ENCODE data around the gene TYMP. TPM values are rescaled to one million over a fixed set of nuclear protein-coding genes. Genes with fewer than 3 reads are reported as not detected.

Gene TYMP
- polyA plus RNA-seq, 1 experiment: 2.9 TPM

- ChIA-PET CTCF (interaction anchor here (0.5 kb wide), 1 partner anchor 21 kb away, joined by 4 read pairs; no protein-coding TSS in a partner anchor), POLR2A (interaction anchor here (1.1 kb wide), 1 partner anchor 26 kb away, joined by 5 read pairs; the partner anchor contains the start of gene CHKB)
- Histone ChIP-seq H3K27me3 (ENCODE audit: control insufficient read depth, insufficient read depth, low read length) (peaks cover 20% of the 10 kb centered on the region), H3K4me3 (ENCODE audit: low read depth, low read length) (no peak overlapping the region), H3K27ac (ENCODE audit: low read depth, low read length) (no peak overlapping the region), H3K9me3 (ENCODE audit: control insufficient read depth, insufficient read depth, low read length) (no peaks in the 10 kb centered on the region)
- TF ChIP-seq, protein P1, sequence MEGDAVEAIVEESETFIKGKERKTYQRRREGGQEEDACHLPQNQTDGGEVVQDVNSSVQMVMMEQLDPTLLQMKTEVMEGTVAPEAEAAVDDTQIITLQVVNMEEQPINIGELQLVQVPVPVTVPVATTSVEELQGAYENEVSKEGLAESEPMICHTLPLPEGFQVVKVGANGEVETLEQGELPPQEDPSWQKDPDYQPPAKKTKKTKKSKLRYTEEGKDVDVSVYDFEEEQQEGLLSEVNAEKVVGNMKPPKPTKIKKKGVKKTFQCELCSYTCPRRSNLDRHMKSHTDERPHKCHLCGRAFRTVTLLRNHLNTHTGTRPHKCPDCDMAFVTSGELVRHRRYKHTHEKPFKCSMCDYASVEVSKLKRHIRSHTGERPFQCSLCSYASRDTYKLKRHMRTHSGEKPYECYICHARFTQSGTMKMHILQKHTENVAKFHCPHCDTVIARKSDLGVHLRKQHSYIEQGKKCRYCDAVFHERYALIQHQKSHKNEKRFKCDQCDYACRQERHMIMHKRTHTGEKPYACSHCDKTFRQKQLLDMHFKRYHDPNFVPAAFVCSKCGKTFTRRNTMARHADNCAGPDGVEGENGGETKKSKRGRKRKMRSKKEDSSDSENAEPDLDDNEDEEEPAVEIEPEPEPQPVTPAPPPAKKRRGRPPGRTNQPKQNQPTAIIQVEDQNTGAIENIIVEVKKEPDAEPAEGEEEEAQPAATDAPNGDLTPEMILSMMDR (IDR thresholded peaks at IDR 0.05; ENCODE audit: low read depth, low read length): no peak
- no peak for DNase-seq (ENCODE audit: low read depth, low spot score)
These were observed 26.9 kb upstream of the TYMP start for GRCh38 chr22:50556703-50557102.

DNA sequence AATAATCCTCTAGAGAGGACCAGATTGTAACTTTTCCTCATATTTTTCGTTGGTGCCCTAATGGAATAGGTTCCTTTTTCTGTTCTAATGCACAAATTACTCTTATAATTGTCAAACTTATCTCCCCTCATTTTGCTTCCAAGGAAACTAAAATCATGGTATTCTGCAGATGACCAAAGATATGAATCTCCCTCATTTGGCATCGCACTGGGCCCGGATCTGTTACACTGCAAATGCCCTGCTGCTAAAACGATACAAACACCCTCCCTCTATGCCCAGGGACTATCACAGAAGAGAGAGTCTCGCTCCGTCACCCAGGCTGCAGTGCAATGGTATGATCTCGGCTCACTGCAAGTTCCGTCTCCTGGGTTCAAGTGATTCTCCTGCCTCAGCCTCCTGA is 23.5 kb upstream of the TYMP start:
- Histone ChIP-seq H3K27me3 (ENCODE audit: control insufficient read depth, insufficient read depth, low read length) (peaks cover 36% of the 10 kb centered on the region), H3K27ac (ENCODE audit: low read depth, low read length) (no peak overlapping the region), H3K9me3 (ENCODE audit: control insufficient read depth, insufficient read depth, low read length) (no peaks in the 10 kb centered on the region), H3K4me3 (ENCODE audit: low read depth, low read length) (no peak overlapping the region)
- CTCF ChIA-PET: no interaction called here
- no peak for DNase-seq (ENCODE audit: low read depth, low spot score)
- POLR2A ChIA-PET: no interaction called here
- TF ChIP-seq, protein P1 (IDR thresholded peaks at IDR 0.05; ENCODE audit: low read depth, low read length): no peak

DNA sequence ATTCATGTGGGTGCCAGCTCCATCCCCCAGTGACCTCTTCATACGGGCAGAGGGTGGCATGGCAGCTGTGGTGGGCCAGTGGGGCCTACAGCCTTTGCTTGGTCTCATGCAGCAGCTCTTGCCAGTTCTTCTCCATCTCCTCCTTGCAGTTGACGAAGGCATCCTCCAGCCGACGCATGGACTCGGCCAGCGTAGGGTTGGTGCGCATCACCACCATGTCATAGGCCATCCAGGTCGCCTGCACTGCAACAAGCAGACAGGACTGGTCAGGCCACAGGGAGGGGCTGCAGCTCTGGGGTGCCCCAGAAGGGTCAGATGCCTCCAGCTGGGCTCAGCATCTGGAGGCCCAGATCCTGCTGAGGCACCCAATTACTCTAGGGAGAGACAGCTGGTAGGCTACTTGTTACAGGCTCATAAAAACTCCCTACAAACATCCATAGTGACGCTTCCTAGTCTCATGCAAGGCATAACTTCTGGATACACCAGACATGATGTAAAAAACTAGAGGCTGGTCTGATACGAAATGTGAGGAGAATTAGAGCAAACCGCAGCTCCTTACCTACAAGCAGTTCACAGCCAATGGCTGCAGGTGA is 21.4 kb upstream of the TYMP start:
- Histone ChIP-seq H3K9me3 (ENCODE audit: control insufficient read depth, insufficient read depth, low read length) (no peaks in the 10 kb centered on the region; the same call in 1 of the 2 replicates), H3K4me3 (ENCODE audit: low read depth, low read length) (no peak overlapping the region), H3K27ac (ENCODE audit: low read depth, low read length) (no peak overlapping the region), H3K27me3 (ENCODE audit: control insufficient read depth, insufficient read depth, low read length) (peaks cover 47% of the 10 kb centered on the region)
- TF ChIP-seq, protein P1 (IDR thresholded peaks at IDR 0.05; ENCODE audit: low read depth, low read length): no peak
- DNase-seq (ENCODE audit: low read depth, low spot score): no peak
- POLR2A ChIA-PET: interaction anchor here (1.6 kb wide), 1 partner anchor 25 kb away, joined by 3 read pairs; the partner anchor contains the start of gene SCO2
- CTCF ChIA-PET: interaction anchor here (3.3 kb wide), 1 partner anchor 12 kb away, joined by 11 read pairs; the partner anchor contains the start of gene SYCE3

- ChIA-PET CTCF (interaction anchor here (3.3 kb wide), 1 partner anchor 13 kb away, joined by 11 read pairs; the partner anchor contains the start of gene SYCE3), POLR2A (interaction anchor here (1.6 kb wide), 1 partner anchor 25 kb away, joined by 3 read pairs; the partner anchor contains the start of gene SCO2)
- Histone ChIP-seq H3K27me3 (ENCODE audit: control insufficient read depth, insufficient read depth, low read length) (peaks cover 52% of the 10 kb centered on the region), H3K27ac (ENCODE audit: low read depth, low read length) (no peak overlapping the region), H3K9me3 (ENCODE audit: control insufficient read depth, insufficient read depth, low read length) (no peaks in the 10 kb centered on the region; the same call in 1 of the 2 replicates), H3K4me3 (ENCODE audit: low read depth, low read length) (no peak overlapping the region)
- TF ChIP-seq, protein P1 (IDR thresholded peaks at IDR 0.05; ENCODE audit: low read depth, low read length): no peak
- DNase-seq (ENCODE audit: low read depth, low spot score): no peak
These were observed 20.6 kb upstream of the TYMP start for GRCh38 chr22:50550395-50550794.

Measured in AG04450 (cell line).